Medulla oblongata (tissue), 1 donor: ENCODE data around the gene ARHGAP23.
"Not testable (repeated sequence)": the region's sequence is repeated elsewhere in the genome, so short reads cannot be mapped to it uniquely, and the experiment has no call there.

Source experiments
- DNase-seq: peaks from one replicate; pipeline ENCODE4 v3.0.0-alpha.2; 2015; ENCODE audit errors: extremely low spot score

ARHGAP23 gene

DNA sequence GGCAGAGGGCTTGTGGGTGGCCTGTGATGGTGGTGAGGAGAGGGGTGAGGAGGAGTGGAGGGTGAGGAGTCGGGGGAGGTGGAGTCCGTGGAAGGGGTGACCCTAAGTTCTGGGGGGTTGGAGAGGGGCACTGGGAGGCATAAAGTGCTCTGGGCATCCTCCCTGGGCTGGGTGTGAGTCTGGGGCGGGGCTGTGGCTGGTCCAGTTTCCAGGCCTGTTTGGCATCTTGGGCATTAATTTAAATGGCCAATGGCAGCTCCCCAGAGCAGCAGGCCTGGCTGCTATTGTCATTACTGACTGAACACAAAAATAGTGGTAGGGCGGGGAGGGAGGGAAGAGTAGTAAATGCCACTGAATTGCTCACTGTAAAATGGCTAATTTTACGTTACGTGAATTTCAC, 7.7 kb upstream of the ARHGAP23 start:
- DNase-seq, result no peak

- DNase-seq, result no peak
Observed at GRCh38 chr17:38421171-38421841, 7.0 kb upstream of the ARHGAP23 start.

DNA sequence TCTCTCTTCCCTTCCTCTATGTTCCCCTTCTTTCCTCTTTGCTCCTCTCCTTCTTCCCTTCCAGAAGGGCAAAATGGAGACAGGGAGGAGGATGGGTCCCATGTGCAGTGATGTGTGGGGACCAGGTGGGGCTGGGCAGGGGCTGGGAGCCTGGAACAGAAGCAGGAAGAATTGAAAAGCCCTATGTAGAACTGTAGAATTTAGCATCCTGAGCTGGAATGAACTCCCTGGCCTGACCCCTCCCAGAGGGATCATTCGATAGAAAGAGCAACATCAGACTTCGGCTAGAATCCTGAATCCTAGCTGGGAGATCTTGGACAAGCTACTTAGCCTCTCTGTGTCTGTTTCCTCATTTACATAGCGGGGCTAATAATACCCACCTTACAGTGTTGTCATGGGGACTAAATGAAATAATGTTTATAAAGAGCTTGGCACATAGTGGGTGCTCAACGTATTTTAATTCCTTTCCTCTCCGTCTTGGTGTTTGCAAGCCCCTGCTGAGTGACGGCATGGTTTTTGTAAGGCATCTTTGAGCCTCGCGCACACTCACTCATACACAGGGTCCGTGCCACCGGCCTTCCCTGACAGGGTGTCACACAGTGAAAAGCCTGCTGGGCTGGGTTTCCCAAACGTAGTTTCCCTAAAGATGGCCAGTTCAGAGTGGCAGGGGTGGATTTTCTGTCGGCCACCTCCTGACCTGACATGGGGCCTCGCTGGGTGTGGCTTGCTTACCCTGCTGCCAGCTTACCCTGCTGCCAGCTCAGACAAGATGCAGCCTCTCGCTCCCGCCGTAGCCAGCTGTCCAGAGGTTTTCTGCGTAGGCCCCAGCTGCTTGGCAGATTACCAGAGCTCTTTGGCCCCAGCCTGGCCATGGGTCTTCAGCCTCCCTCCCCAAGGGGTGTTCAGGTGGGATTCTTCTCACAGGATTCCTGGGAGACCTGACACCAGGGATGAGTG, 6.1 kb upstream of the ARHGAP23 start:
- no peak for DNase-seq

DNA sequence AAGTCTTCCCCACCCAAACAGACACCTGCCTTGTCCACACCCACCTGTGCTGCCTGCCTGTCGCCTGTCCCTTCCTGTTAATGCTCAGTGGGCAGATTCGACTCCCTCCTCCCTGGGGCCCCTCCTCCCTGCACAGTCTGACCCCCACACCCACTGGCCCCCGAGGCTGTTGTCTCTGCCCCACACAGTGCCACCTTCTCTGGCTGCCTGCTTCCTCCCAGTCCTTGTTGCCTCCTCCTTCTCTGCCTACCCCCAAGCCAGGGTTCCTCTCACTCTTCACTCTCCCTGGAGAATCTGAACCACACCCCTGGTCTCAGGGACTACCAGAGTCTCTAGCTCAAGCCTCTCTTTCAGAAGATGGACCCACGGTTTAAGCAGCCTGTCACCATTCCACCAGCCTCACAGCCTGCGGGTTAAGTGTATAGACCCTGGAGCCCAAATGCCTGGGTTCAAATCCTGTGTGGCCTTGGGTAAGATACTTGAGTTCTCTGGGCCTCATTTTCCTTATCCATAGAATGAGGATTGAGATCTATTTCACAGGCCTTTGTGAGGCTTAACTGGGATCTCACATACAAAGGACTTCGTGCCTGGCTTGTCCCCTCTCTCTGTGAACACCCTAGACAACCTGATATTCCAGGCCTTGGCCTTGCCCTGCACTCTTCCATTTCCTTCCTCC, 3.8 kb upstream of the ARHGAP23 start:
- DNase-seq, result no peak

GRCh38 chr17:38425031-38425430, 3.2 kb upstream of the ARHGAP23 start:
- no peak for DNase-seq

GRCh38 chr17:38425744-38426143, 2.5 kb upstream of the ARHGAP23 start:
- no peak for DNase-seq

DNA sequence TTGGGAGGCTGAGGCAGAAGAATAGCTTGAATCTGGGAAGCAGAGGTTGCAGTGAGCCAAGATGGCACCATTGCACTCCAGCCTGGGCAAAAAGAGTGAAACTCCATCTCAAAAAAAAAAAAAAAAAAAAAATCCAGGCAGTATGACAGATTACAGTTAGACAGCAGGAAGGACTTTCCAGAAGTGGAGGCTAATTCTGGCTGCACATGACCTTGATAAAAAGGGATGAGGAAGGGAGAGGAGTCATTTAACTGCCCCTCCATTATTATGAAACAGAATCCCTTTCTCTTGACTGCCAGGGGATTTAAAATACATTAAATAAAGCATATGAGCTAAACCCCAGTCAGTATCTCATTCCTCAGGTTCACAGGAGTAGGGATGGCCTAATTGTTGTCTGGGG, 1.8 kb upstream of the ARHGAP23 start:
- DNase-seq, result no peak

DNA sequence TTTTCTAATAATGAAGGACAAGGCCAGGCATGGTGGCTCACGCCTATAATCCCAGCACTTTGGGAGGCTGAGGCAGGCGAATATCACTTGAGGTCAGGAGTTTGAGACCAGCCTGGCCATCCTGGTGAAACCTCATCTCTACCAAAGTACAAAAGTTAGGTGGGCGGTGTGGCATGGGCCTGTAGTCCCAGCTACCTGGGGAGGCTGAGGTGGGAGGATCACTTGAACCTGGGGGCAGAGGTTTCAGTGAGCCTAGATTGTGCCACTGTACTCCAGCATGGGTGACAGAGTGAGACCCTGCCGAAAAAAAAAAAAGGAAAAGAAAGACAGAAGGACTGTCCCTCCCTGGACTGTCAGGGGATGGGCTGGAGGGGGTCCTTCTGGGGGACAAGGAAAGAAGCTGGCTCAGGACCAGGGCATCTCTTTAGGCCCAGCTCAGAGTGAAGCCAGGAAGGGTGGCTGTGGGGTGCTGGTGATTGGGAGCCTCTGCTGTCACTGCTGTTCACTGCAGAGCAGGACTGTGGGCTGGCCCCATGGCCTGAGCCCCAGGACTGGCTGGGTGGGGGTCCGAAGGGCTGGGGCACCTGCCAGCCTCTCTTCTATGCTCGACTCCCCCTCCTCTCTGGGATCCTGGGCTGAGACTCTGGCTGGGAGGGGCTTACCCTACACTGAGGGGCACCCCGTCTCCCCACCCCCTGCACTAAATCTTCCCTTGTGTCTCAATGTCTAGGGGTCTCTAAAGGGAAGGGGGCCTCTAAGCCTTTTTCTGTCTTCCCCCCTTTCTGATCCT, 909 bp upstream of the ARHGAP23 start:
- DNase-seq, result no peak

- DNase-seq, result peak; percentile 81
Observed at GRCh38 chr17:38428643-38429371, 543 bp downstream of the ARHGAP23 start.

DNA sequence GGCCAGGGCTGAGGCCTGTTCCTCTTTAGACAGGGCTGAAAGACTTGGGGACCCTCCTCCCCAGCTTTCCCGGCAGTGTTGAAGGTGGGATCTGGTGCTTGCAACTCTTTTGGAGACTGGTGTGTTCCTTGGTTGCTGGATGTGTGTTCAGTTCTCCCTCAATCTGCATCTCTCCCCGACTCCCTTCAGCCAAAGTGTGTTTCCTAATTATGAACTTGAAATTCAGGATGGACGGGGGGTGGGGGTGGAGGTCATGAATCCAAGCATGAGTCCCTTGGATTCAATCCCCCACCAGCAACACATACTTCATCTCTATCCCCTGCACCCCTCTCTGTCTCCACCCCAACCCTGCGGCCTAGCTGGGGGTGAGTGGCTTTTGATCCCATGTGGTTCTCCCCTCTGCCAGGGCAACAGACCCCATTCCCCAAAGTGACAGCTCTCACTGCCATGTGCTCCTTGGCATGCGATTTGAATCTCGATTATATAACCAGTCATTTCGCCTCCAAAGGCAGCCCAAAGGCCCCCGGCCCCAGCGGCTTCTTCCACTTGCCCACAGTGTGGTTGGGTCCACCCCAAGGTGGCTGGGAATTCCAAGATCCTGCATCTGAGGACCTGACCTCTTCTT, 1.3 kb downstream of the ARHGAP23 start:
- no peak for DNase-seq

DNA sequence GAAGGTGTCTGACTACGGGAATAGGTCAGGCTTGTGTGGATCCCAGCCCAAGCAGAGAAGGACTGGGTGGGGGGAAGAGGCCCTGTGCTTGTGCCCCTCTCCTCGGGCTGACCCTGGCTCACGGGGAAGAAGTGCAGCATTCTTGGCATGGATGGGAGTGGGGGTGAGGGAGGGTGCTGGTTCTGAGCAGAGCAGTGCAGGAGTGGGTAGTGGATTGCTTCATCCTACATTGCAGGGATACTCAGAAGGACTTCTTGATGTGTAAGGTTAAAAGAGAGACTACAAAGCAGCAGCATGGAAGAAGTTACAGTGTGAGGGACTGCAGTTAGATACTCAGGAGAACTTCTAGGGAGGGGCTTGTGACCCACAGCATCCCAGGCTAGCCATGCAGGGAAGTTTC, 2.1 kb downstream of the ARHGAP23 start:
- no peak for DNase-seq

DNA sequence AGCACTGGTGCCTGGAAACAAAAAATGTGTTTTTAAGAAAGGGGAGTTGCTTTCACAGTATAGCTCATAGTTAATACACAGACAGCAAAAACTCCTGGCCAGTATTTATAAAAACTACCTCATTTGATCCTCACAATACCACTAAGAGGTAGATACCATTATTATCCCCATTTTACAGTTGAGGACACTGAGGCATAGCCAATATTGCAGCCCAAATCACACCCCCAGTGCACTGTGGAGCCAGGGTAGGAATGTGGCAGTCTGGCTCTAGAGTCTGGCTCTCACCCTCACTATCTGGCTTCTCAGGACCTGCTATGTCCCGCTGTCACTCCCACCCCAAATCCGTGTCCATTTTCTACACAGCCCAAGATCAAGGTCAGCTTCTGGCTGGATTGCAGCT, 2.6 kb downstream of the ARHGAP23 start:
- no peak for DNase-seq

GRCh38 chr17:38431346-38432145, 3.3 kb downstream of the ARHGAP23 start:
- DNase-seq, result peak; percentile 97

GRCh38 chr17:38434178-38434665, 6.0 kb downstream of the ARHGAP23 start:
- DNase-seq, result peak; percentile 61

GRCh38 chr17:38435795-38436194, 7.5 kb downstream of the ARHGAP23 start:
- no peak for DNase-seq

DNA sequence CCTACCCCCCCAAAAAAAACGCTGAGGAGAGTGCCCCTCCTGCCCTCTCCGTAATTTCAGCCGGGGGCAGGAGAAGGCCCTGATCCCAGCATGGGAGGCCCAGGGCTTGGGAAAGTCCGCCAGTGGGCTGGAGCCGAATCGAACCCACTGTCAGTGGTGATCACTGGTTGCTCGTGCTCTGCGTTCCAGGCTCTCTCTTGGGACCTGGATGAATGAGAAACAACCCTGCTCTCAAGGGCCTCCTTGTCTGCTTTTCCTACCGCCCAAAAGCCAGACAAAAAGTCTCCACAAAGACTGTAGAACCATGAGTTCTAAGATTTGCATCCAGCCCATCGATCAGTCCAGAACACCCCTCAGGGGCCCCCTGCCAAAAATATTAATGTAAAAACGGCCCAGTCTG, 8.1 kb downstream of the ARHGAP23 start:
- DNase-seq, result no peak

GRCh38 chr17:38437313-38437712, 9.0 kb downstream of the ARHGAP23 start:
- DNase-seq, result not testable (repeated sequence)

- no peak for DNase-seq
Observed at GRCh38 chr17:38439436-38439835, 11.2 kb downstream of the ARHGAP23 start.

- DNase-seq, result no peak
Observed at GRCh38 chr17:38440614-38441397, 12.5 kb downstream of the ARHGAP23 start.
